Measurements from ENCODE around the gene FXYD7. TPM values are rescaled to one million over a fixed set of nuclear protein-coding genes. Genes with fewer than 3 reads are reported as not detected.

Gene FXYD7
- total RNA-seq, 1 experiment from 2014 or later: not detected

GRCh38 chr19:35124098-35125060 is 18.7 kb upstream of the FXYD7 start:
- ChIA-PET CTCF (interaction anchor here (0.6 to 2.6 kb wide), 9 partner anchors 9 to 318 kb away, joined by 3 to 17 read pairs (median 4); partner anchors contain the start of genes FXYD3 and LGI4), POLR2A (interaction anchor here (0.6 to 6.0 kb wide), 22 partner anchors 8 to 712 kb away, joined by 3 to 70 read pairs (median 4); partner anchors contain the start of genes FXYD3 and LGI4)
- H3K4me3 Mint-ChIP-seq (ENCODE audit: unreplicated experiment): peak overlapping the region; percentile 89
- intact Hi-C loops (cut with micrococcal nuclease): no loop called here
- peaks cover 50% of the 10 kb centered on the region for H3K4me1 Mint-ChIP-seq (ENCODE audit: insufficient read depth, unreplicated experiment)
- H3K27ac Mint-ChIP-seq (ENCODE audit: low read depth, unreplicated experiment): peak overlapping the region; percentile 73
- DNase-seq (ENCODE audit: unreplicated experiment): peak; percentile 97
- H3K27me3 Mint-ChIP-seq (ENCODE audit: insufficient read depth, unreplicated experiment): no peaks in the 10 kb centered on the region
- BruUV-seq (replicated peaks): no TSS peak
- no peaks in the 10 kb centered on the region for H3K9me3 Mint-ChIP-seq (ENCODE audit: unreplicated experiment)
- no peak for TF ChIP-seq CTCF (IDR thresholded peaks at IDR 0.05; ENCODE audit: unreplicated experiment)
- H3K36me3 Mint-ChIP-seq (ENCODE audit: insufficient read depth, unreplicated experiment): peaks cover 11% of the 10 kb centered on the region

- H3K9me3 Mint-ChIP-seq (ENCODE audit: unreplicated experiment): no peaks in the 10 kb centered on the region
- peaks cover 5% of the 10 kb centered on the region for H3K36me3 Mint-ChIP-seq (ENCODE audit: insufficient read depth, unreplicated experiment)
- no peak for DNase-seq (ENCODE audit: unreplicated experiment)
- BruUV-seq (replicated peaks): no TSS peak
- no peak overlapping the region for H3K27ac Mint-ChIP-seq (ENCODE audit: low read depth, unreplicated experiment)
- ChIA-PET CTCF (interaction anchor here (1.8 to 2.6 kb wide), 2 partner anchors 10 to 12 kb away, joined by 5 to 17 read pairs; partner anchors contain the start of gene FXYD3), POLR2A (interaction anchor here (0.6 to 6.0 kb wide), 12 partner anchors 9 to 713 kb away, joined by 3 to 70 read pairs (median 6); partner anchors contain the start of genes FXYD3 and LGI4)
- intact Hi-C loops (cut with micrococcal nuclease): no loop called here
- no peak overlapping the region for H3K4me3 Mint-ChIP-seq (ENCODE audit: unreplicated experiment)
- no peak for TF ChIP-seq CTCF (IDR thresholded peaks at IDR 0.05; ENCODE audit: unreplicated experiment)
- peaks cover 49% of the 10 kb centered on the region for H3K4me1 Mint-ChIP-seq (ENCODE audit: insufficient read depth, unreplicated experiment)
- no peaks in the 10 kb centered on the region for H3K27me3 Mint-ChIP-seq (ENCODE audit: insufficient read depth, unreplicated experiment)
These were observed 17.8 kb upstream of the FXYD7 start for GRCh38 chr19:35125270-35125717.

GRCh38 chr19:35125749-35126623 is 17.1 kb upstream of the FXYD7 start:
- H3K36me3 Mint-ChIP-seq (ENCODE audit: insufficient read depth, unreplicated experiment): peaks cover 4% of the 10 kb centered on the region
- no peak overlapping the region for H3K27ac Mint-ChIP-seq (ENCODE audit: low read depth, unreplicated experiment)
- CTCF ChIA-PET: interaction anchor here (1.2 to 3.1 kb wide), 6 partner anchors 10 to 59 kb away, joined by 3 to 23 read pairs (median 13); partner anchors contain the start of gene FXYD3
- BruUV-seq (replicated peaks): no TSS peak
- no peaks in the 10 kb centered on the region for H3K9me3 Mint-ChIP-seq (ENCODE audit: unreplicated experiment)
- no peak for DNase-seq (ENCODE audit: unreplicated experiment)
- H3K4me1 Mint-ChIP-seq (ENCODE audit: insufficient read depth, unreplicated experiment): peaks cover 42% of the 10 kb centered on the region
- H3K4me3 Mint-ChIP-seq (ENCODE audit: unreplicated experiment): no peak overlapping the region
- no peaks in the 10 kb centered on the region for H3K27me3 Mint-ChIP-seq (ENCODE audit: insufficient read depth, unreplicated experiment)
- no peak for TF ChIP-seq CTCF (IDR thresholded peaks at IDR 0.05; ENCODE audit: unreplicated experiment)
- POLR2A ChIA-PET: interaction anchor here (1.0 to 6.0 kb wide), 4 partner anchors 10 to 56 kb away, joined by 3 to 70 read pairs (median 12); partner anchors contain the start of gene FXYD3
- intact Hi-C loops (cut with micrococcal nuclease): no loop called here

Data from MCF 10A (cell line).